ENCODE results near the gene TNIK.

- TF ChIP-seq CTCF (IDR thresholded peaks at IDR 0.05; ENCODE audit: low read depth, low read length, missing input control) (no peak), SP1 (IDR thresholded peaks at IDR 0.05) (no peak), REST (IDR thresholded peaks at IDR 0.05) (no peak), EGR1 (IDR thresholded peaks at IDR 0.05; ENCODE audit: low read depth in 2 of 2) (no peak), TAF1 (conservative IDR thresholded peaks at IDR 0.05) (no peak), YY1 (IDR thresholded peaks at IDR 0.05) (no peak), ATF3 (IDR thresholded peaks at IDR 0.05) (no peak), MAX (IDR thresholded peaks at IDR 0.05) (no peak), GABPA (IDR thresholded peaks at IDR 0.05 in 1 of 2, conservative IDR thresholded peaks at IDR 0.05 in 1 of 2) (no peak), NR2F2 (IDR thresholded peaks at IDR 0.05) (no peak), RXRA (IDR thresholded peaks at IDR 0.05) (no peak)
Measured at GRCh38 chr3:171350364-171350763, 109.8 kb downstream of the TNIK start.
